HG03108 (cell line): ENCODE data around the gene CIROP.

ENCODE experiments used
- ATAC-seq: cut with Tn5 transposase; IDR thresholded peaks from one replicate; pipeline ENCODE4 v1.9.1; 2021; ENCODE audit warnings: moderate library complexity; ENCODE audit not compliant: unreplicated experiment

Gene CIROP

GRCh38 chr14:23067847-23068788 is 36.7 kb downstream of the CIROP start:
- ATAC-seq: no peak

DNA sequence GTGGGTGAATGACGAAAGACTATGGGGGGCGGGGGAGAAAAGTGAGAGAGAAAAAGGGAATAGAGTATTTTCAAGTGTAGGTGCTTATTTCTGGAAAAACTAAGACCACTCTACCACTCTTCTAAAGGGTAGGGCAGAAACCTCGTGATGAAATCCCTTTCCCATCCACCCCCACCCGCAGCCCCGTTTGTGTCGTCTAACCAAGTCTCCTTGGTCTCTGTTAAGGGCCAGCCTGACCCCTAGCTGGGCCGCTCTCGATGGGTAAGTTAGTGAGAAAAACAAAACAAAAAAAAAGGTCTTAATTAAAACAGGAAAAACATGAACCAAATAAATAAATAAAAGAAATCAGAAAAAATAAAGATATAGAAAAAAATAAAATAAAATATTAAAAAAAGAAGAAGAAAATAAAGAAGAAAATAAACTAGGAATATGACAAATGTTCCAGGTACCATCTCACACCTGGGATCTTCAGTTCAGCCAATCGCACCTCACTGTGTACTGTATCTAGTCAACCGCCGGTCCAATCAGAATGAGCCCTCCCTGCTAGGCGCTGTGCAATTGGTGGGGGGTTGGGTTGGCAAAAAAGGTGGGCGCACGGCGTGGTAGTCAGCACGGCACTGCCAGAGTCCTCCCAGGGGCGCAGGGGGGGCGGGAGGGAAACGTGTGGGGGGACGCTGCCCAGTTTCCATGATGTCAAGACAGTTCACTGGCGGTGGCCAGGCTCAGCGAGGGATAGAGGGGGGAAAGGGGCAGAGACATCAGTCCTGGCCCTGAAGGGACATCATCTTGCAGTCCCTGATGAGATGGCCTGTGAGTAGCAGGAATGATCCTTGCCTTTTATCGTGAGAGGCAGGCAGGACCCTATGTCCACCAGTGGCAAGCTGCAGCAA is 37.7 kb downstream of the CIROP start:
- no peak for ATAC-seq

DNA sequence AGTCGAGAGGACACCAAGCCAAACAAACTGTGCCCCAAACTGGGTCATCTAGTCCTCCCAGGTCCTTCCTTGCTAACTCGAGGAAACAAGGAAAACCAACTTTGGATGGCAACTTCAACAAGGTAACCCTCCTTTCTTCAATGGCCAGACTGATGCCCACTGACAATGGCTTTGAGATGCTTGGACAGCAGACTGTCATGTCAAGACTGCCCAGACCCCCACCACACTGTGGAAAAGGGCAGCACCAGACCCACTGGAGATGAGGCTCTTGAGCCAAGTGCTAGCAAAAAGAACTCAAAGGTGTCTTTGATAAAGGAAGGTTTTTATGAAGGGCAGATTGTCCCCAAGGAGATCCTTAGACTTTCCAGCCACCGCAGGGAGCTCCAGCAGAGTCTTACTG is 38.4 kb downstream of the CIROP start:
- no peak for ATAC-seq

DNA sequence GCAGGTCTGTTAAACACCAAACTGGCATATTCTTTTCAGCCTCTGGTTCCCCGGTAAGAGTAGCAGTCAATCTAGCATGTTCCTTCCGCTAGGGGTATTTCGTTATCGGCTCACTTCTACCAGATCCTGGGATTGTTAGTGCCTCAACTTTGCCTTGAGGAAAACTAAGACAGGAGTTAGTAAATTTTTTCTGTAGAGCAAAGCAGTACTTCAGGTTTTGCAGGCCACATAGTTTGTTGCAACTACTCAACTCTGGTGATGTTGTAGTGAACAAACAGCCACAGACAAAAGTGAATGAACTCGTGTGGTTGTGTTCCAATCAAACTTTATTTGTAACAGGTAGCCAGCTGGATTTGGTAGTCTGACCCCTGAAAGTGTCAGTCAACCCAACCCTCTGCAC is 41.2 kb downstream of the CIROP start:
- ATAC-seq: no peak

- no peak for ATAC-seq
These were observed 42.8 kb downstream of the CIROP start for GRCh38 chr14:23062002-23062401.

DNA sequence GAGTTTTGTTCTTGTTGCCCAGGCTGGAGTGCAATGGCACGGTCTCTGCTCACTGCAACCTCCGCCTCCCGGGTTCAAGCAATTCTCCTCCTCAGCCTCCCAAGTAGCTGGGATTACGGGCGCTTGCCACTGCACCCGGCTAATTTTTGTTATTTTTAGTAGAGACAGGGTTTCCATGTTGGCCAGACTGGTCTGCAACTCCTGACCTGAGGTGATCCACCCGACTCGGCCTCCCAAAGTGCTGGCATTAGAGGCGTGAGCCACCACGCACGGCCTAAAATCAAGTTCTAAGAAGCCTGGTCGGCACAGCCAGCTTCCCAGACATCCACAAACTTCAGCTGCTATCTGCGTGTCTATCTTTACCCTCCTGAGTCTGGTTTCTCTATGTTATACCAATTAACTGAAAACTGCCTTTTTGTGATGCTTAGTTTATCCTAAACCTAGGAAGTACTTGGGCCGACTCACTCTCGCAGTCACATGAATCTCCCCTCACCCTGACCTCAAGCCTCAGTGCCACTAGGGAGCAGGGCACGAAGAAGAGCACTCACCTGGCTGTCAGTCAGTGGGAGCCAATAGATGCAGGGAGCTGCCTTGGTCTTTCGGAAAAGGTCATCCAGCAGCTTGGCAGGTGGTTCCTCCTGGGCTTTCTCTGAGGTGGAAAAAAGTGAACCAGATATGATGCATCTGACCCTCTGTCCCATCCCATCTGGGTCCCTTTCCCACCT is 44.1 kb downstream of the CIROP start:
- ATAC-seq: no peak

DNA sequence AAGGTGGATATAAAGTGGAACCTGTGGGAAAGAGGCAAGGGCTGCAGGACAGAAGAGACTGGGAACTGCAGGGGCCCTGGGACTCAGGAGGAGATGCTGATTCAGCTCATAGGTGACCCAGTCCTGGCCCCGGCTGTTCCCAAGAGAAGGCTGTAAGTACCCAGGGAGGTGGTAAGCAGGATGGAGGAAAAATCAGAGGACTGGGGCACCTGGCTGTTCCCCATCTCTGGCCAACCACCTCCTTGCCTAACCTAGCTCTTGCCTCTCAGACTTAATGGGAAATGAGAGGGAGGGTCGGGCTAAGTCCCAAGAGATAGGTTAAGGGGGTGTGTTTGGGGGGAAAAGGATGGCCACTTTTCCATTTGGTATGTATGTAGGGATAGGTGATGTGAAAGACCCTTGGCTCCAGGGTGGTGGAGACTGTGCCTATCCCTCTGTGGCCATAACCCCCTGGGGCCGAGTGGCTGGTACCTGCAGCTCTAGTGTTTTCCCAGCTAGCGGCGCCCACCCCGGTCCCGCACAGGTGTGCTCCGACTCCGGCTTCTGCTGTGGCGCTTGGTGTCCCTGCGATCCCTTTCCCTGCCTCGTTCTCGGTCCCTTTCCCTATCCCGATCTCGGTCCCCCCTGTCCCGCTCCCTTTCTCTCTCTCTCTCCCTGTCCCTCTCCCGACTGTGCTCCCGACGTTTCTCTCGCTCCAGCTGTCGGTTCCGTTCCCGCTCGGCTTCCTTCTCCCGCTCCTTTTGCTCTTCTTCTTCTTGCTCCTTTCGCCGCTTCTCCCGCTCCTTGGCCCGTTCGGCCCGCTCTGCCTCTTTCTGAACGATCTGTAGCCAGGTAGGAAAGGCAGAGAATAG is 45.9 kb downstream of the CIROP start:
- ATAC-seq: no peak

- peak; percentile 43 for ATAC-seq
These were observed 46.8 kb downstream of the CIROP start for GRCh38 chr14:23057757-23058653.

GRCh38 chr14:23056956-23057756 is 47.6 kb downstream of the CIROP start, which contains the start of gene CDH24:
Gene CDH24, minus strand, starts transcription at chr14:23057520. Its CDS starts 1,787 bp downstream, at chr14:23055733.
- peak; percentile 36 for ATAC-seq

- peak; percentile 43 for ATAC-seq
These were observed 48.4 kb downstream of the CIROP start for GRCh38 chr14:23056145-23056955.

DNA sequence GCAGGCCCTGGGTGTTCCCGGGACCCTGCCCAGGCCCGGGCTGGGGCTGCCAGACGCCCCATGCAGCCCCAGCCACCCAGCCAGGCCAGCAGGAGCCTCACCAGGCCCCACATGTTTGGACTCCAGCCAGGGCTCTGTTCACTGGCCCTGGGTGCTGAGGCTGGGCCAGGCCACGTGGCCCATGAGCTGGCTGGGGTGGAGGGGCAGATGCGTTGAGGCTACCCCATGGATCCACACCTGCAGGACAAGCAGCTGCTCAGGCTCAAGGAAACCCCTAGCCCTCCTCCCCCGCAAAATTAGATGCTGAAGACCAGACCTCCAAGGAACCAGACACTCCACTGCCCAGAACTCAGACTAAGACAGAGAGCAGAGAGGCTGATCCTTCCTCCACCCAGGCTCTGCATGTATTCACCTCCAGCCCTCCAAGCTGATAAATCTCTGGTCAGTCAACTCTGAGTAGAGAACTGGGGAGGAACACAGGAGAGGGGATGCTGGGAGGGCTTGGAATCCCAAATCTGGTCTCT is 49.1 kb downstream of the CIROP start:
- no peak for ATAC-seq

GRCh38 chr14:23055147-23055550 is 49.6 kb downstream of the CIROP start:
- ATAC-seq: no peak

GRCh38 chr14:23054000-23054811 is 50.6 kb downstream of the CIROP start:
- ATAC-seq: no peak

DNA sequence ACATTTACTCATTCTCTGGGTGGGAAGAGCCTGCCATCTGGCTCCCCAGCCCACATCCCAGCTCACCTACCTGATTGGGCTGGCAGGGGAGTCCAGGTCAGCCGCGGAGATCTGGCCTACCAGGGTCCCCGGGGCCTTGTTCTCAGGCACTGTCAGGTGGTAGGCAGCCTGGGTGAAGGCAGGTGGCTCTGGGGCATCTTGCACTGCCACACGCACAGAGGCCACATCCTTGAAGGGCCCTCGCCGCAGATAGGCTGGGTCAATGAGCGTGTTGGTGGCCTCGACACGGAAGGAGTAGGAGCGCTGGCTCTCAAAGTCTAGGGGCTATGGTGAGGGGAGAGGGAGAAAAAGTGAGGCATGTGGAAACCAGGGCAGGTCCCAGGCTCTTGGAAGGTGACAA is 51.4 kb downstream of the CIROP start:
- ATAC-seq: no peak

DNA sequence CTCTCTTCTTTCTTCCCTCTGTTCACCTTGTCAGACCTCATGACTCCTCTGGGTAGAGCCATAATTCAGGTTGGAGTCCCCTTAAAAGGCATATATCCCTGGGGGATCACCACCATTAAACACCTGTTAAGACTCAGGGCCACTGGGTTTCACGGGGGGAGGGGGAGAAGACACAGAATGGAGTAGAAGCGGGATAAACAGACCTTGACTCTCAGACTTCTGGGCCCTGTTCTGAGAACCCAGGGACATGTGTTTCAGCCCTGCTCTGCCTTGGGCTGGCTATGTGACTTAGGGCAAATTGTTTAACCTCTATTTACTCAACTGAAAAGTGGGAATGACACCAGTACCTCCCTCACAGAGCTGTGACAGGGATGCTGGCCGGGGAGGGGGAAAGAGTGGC is 52.1 kb downstream of the CIROP start:
- no peak for ATAC-seq

DNA sequence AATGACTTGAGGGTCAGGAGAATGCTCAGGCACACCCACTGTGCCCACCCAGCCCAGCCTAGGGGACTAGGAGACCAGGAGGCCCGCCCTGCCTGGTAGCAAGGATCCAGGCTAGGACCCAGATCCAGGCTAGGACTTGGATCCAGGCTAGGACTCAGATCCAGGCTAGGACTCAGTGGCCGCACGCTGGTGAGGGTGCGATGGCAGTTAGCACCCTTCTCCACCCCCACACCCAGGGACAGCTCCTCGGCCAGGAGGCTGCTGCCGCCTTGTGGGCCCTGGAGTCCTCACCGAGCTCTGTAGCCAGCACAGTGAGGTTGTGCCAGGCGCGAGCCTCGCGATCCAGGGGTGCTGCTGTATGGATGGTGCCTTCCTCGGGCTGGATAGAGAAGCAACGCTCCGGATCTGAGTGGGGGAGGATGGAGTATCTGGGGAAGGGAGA is 52.6 kb downstream of the CIROP start:
- no peak for ATAC-seq
